Prostate gland (tissue), 2 donors: Measurements from ENCODE around the gene ADIPOQ. TPM values are rescaled to one million over a fixed set of nuclear protein-coding genes. Genes with fewer than 3 reads are reported as not detected.
"Not testable (repeated sequence)": the region's sequence is repeated elsewhere in the genome, so short reads cannot be mapped to it uniquely, and the experiment has no call there.

Experiments used
- DNase-seq: peaks from one replicate; pipeline ENCODE4 v3.0.0-alpha.2; 2019; ENCODE audit warnings: low spot score
- H3K27ac ChIP-seq, 2 donors: fragments of 200-600 bp; sonication (generic); 2 replicates each; pipeline ENCODE4 v1.5.1; 2017 to 2019
- H3K27me3 ChIP-seq: fragments of 200-600 bp; sonication (generic); replicated peaks from 2 replicates; pipeline ENCODE4 v1.5.1; 2019; ENCODE audit not compliant: insufficient read depth
- H3K36me3 ChIP-seq, 2 donors: fragments of 200-600 bp; sonication (generic); 1 replicate in 1 of 2; 2 replicates in 1 of 2; pipeline versions ENCODE4 v1.5.1 to v1.8.1; 2017 to 2019
- H3K4me1 ChIP-seq: fragments of 200-600 bp; sonication (generic); replicated peaks from 2 replicates; pipeline ENCODE4 v1.5.1; 2019
- H3K4me3 ChIP-seq, 2 donors: fragments of 200-600 bp; sonication (generic); 2 replicates each; pipeline ENCODE4 v1.5.1; 2017 to 2019
- H3K9me3 ChIP-seq: fragments of 200-600 bp; sonication (generic); 2 replicates; pipeline ENCODE4 v1.5.1; 2017
- POLR2A ChIP-seq: fragments of 450-650 bp; IDR thresholded peaks from one replicate; pipeline ENCODE4 v1.6.1; 2016; ENCODE audit warnings: antibody characterized with exemption, mild to moderate bottlenecking
- POLR2AphosphoS5 ChIP-seq: sonication (generic); formaldehyde crosslinking; IDR thresholded peaks from one replicate; pipeline ENCODE4 v1.6.1; 2017; ENCODE audit warnings: antibody characterized with exemption
- WGBS: methylation state at CpG from one replicate; pipeline ENCODE4 v1.1.5; 2018; 5-methylcytosine and 5-hydroxymethylcytosine counted together
- intact Hi-C: fragments of 100-400 bp; cut with DNase I; formaldehyde crosslinking; loops from one replicate; pipeline ENCODE4 v1.14.2; 2022
- total RNA-seq, 2 donors: library from RNA; depleted of rRNA; stranded (reverse); fragments of >200 nt; gene quantifications; one replicate each; pipeline ENCODE4 v1.1.0, GENCODE V29; 2016
- TF ChIP-seq, protein P1 (sequence below), 4 experiments: fragments of 200-600 bp in 2 of 4; fragments of 450-650 bp in 2 of 4; sonication (generic) in 2 of 4; IDR thresholded peaks; 1 replicate in 3 of 4; 2 replicates in 1 of 4; pipeline ENCODE4 v1.5.1; 2016 to 2019; ENCODE audit warnings: antibody characterized with exemption in 4 of 4, mild to moderate bottlenecking in 2 of 4, moderate library complexity in 2 of 4

Gene ADIPOQ
- total RNA-seq, 2 donors from 2014 or later, result not detected

DNA sequence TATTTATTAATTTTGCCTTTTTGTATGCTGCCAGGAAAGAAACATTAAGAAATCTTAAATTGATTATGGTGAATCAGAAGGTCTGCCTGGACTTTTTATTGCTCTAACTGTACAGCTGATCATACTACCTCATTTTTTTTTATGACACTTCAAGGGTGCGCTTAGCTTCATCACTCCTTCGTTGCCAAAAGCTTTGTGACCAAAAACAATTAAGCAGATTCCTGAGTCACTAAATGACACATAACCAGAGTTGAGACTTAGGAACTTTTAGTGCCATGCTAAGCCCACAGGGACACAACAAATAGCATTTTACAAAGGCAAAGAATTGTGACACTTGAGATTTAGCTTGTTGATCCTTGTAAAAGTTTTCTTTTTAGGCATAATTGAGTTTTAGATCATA, 4.9 kb downstream of the ADIPOQ start:
- H3K27ac ChIP-seq, result no peak overlapping the region
- WGBS, result 64% methylated on average over 2 of the region's 2 CpGs
- intact Hi-C loops, result no loop called here

DNA sequence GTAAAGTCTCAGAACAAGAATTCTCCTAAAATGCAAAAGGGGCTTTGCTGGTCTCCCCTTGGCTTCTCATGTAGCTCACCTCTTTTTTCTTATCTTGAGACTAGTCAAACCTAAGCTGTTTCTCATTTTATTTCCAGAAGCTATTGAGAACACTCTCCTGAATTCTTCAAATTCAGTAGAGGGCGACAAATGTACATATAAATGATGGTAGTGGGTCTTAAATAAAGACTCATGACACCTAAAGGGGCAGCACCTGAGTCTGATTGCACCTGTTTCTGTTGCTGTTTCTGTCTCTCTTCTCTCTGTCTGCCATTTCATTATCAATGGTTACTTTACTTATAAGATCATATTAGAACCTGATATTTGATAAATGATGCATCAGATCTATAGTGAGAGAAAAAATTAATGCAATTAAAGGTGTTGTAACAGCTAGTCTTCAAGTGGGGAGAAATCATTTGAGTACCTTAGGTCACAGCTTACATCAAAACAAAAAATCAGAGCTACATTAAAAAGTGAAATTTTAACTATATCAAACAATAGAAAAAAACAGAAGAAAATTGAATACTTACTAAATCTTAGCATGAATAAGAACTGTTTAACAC, 7.0 kb downstream of the ADIPOQ start:
- TF ChIP-seq POLR2A (no peak), POLR2AphosphoS5 (no peak)
- TF ChIP-seq, protein P1, sequence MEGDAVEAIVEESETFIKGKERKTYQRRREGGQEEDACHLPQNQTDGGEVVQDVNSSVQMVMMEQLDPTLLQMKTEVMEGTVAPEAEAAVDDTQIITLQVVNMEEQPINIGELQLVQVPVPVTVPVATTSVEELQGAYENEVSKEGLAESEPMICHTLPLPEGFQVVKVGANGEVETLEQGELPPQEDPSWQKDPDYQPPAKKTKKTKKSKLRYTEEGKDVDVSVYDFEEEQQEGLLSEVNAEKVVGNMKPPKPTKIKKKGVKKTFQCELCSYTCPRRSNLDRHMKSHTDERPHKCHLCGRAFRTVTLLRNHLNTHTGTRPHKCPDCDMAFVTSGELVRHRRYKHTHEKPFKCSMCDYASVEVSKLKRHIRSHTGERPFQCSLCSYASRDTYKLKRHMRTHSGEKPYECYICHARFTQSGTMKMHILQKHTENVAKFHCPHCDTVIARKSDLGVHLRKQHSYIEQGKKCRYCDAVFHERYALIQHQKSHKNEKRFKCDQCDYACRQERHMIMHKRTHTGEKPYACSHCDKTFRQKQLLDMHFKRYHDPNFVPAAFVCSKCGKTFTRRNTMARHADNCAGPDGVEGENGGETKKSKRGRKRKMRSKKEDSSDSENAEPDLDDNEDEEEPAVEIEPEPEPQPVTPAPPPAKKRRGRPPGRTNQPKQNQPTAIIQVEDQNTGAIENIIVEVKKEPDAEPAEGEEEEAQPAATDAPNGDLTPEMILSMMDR (IDR thresholded peaks at IDR 0.05), result peak in 3 of 4 experiments; percentile 30 to 66 (median 56)
- Histone ChIP-seq H3K27ac (no peak overlapping the region), H3K36me3 (no peaks in the 10 kb centered on the region), H3K4me1 (no peaks in the 10 kb centered on the region), H3K4me3 (no peak overlapping the region), H3K27me3 (no peaks in the 10 kb centered on the region), H3K9me3 (no peaks in the 10 kb centered on the region)
- intact Hi-C loops, result no loop called here
- DNase-seq, result no peak
- 5% methylated on average over 1 of the region's 1 CpG for WGBS

More for the DNA sequence above, 4.9 kb downstream of the ADIPOQ start:
- H3K27me3 ChIP-seq, result no peaks in the 10 kb centered on the region
- no peak for DNase-seq
- no peaks in the 10 kb centered on the region for H3K9me3 ChIP-seq
- no peaks in the 10 kb centered on the region for H3K36me3 ChIP-seq
- H3K4me1 ChIP-seq, result no peaks in the 10 kb centered on the region
- H3K4me3 ChIP-seq, result no peak overlapping the region
- TF ChIP-seq POLR2A (no peak), POLR2AphosphoS5 (no peak)
- TF ChIP-seq, protein P1 (IDR thresholded peaks at IDR 0.05), result no peak

DNA sequence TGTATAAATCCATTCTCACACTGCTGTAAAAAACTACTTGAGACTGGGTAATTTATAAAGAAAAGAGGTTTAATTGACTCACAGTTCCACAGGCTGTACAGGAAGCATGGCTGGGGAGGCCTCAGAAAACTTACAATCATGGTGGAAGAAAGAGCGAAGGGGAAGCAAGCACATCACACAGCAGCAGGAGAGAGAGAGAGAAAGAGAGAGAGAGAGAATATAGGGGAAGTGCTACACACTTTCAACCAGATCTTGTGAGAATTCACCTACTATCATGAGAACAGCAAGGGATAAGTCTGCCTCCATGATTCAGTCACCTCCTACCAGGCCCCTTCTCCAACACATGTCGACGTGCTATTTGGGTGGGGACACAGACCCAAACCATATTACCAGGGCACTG, 9.3 kb downstream of the ADIPOQ start:
- 98% methylated on average over 3 of the region's 3 CpGs for WGBS
- intact Hi-C loops, result loop anchor here (5.0 kb wide), 1 partner anchor 310 kb away; no protein-coding TSS in a partner anchor
- not testable (repeated sequence) for H3K27ac ChIP-seq

DNA sequence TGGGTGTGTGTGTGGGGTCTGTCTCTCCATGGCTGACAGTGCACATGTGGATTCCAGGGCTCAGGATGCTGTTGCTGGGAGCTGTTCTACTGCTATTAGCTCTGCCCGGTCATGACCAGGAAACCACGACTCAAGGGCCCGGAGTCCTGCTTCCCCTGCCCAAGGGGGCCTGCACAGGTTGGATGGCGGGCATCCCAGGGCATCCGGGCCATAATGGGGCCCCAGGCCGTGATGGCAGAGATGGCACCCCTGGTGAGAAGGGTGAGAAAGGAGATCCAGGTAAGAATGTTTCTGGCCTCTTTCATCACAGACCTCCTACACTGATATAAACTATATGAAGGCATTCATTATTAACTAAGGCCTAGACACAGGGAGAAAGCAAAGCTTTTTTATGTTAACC, 10.5 kb downstream of the ADIPOQ start:
- Histone ChIP-seq H3K4me1 (no peaks in the 10 kb centered on the region), H3K9me3 (no peaks in the 10 kb centered on the region), H3K36me3 (no peaks in the 10 kb centered on the region), H3K4me3 (no peak overlapping the region), H3K27ac (no peak overlapping the region), H3K27me3 (no peaks in the 10 kb centered on the region)
- TF ChIP-seq, protein P1 (IDR thresholded peaks at IDR 0.05), result no peak
- TF ChIP-seq POLR2A (no peak), POLR2AphosphoS5 (no peak)
- no peak for DNase-seq
- intact Hi-C loops, result loop anchor here (5.0 kb wide), 1 partner anchor 309 kb away; no protein-coding TSS in a partner anchor
- WGBS, result 93% methylated on average over 6 of the region's 6 CpGs

More for the DNA sequence above, 9.3 kb downstream of the ADIPOQ start:
- not testable (repeated sequence) for H3K4me3 ChIP-seq, H3K4me1 ChIP-seq, H3K27me3 ChIP-seq, H3K36me3 ChIP-seq, DNase-seq, H3K9me3 ChIP-seq

DNA sequence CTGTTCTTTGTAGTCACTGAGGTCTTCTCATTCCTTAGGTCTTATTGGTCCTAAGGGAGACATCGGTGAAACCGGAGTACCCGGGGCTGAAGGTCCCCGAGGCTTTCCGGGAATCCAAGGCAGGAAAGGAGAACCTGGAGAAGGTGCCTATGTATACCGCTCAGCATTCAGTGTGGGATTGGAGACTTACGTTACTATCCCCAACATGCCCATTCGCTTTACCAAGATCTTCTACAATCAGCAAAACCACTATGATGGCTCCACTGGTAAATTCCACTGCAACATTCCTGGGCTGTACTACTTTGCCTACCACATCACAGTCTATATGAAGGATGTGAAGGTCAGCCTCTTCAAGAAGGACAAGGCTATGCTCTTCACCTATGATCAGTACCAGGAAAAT, 11.6 kb downstream of the ADIPOQ start:
- H3K4me3 ChIP-seq, result no peak overlapping the region
- TF ChIP-seq POLR2AphosphoS5 (no peak), POLR2A (no peak)
- TF ChIP-seq, protein P1 (IDR thresholded peaks at IDR 0.05), result no peak
- H3K36me3 ChIP-seq, result no peaks in the 10 kb centered on the region
- H3K27me3 ChIP-seq, result no peaks in the 10 kb centered on the region
- H3K4me1 ChIP-seq, result no peaks in the 10 kb centered on the region
- intact Hi-C loops, result loop anchor here (5.0 kb wide), 1 partner anchor 308 kb away; no protein-coding TSS in a partner anchor
- 92% methylated on average over 8 of the region's 8 CpGs for WGBS
- DNase-seq, result no peak
- no peaks in the 10 kb centered on the region for H3K9me3 ChIP-seq
- H3K27ac ChIP-seq, result no peak overlapping the region
